Nephron (organoid): ENCODE data around the gene ROPN1L.
A peak's percentile ranks its signal among the peaks of the same experiment; 100 is the strongest.

Experiments
- H3K27ac Mint-ChIP-seq, 3 experiments: 2 replicates each; pipeline ENCODE4 v1.8.0; 2020; ENCODE audit warnings: mixed read lengths in 3 of 3, mild to moderate bottlenecking in 2 of 3, moderate library complexity in 1 of 3
- H3K27me3 Mint-ChIP-seq: 2 replicates; pipeline ENCODE4 v1.8.0; 2021; ENCODE audit warnings: low read depth, mild to moderate bottlenecking, moderate library complexity, mixed read lengths
- H3K36me3 Mint-ChIP-seq: 2 replicates; pipeline ENCODE4 v1.8.0; 2020; ENCODE audit warnings: low read depth, mixed read lengths
- H3K4me1 Mint-ChIP-seq: 2 replicates; pipeline ENCODE4 v1.8.0; 2020; ENCODE audit warnings: mixed read lengths
- H3K4me3 Mint-ChIP-seq, 3 experiments: 2 replicates each; pipeline ENCODE4 v1.8.0; 2020; ENCODE audit warnings: mild to moderate bottlenecking in 3 of 3, mixed read lengths in 3 of 3, moderate library complexity in 2 of 3
- H3K9me3 Mint-ChIP-seq: 2 replicates; pipeline ENCODE4 v1.8.0; 2020; ENCODE audit warnings: mixed read lengths
- CTCF ChIP-seq, 3 experiments: fragments of 200-600 bp; sonication (generic); IDR thresholded peaks; one replicate each; pipeline ENCODE4 v1.5.0; 2021; ENCODE audit warnings: antibody characterized with exemption in 3 of 3; ENCODE audit not compliant: unreplicated experiment in 3 of 3

ROPN1L gene

GRCh38 chr5:10467281-10468198, 25.9 kb downstream of the ROPN1L start:
- no peak for TF ChIP-seq CTCF (IDR thresholded peaks at IDR 0.05; ENCODE audit: unreplicated experiment in 3 of 3)
- H3K4me1 Mint-ChIP-seq = peaks cover 20% of the 10 kb centered on the region
- no peaks in the 10 kb centered on the region for H3K36me3 Mint-ChIP-seq
- H3K4me3 Mint-ChIP-seq = no peak overlapping the region
- H3K9me3 Mint-ChIP-seq = no peaks in the 10 kb centered on the region
- peaks cover 19% of the 10 kb centered on the region for H3K27me3 Mint-ChIP-seq
- peak overlapping the region in 2 of 3 experiments; percentile 25 to 29 for H3K27ac Mint-ChIP-seq

GRCh38 chr5:10468256-10468655, 26.6 kb downstream of the ROPN1L start:
- Mint-ChIP-seq H3K27ac (peak overlapping the region in 1 of 3 experiments; percentile 25), H3K9me3 (peaks cover 2% of the 10 kb centered on the region), H3K4me1 (peaks cover 20% of the 10 kb centered on the region), H3K4me3 (no peak overlapping the region), H3K27me3 (peaks cover 22% of the 10 kb centered on the region), H3K36me3 (no peaks in the 10 kb centered on the region)
- no peak for TF ChIP-seq CTCF (IDR thresholded peaks at IDR 0.05; ENCODE audit: unreplicated experiment in 3 of 3)

GRCh38 chr5:10469253-10470050, 27.8 kb downstream of the ROPN1L start:
- Mint-ChIP-seq H3K36me3 (no peaks in the 10 kb centered on the region), H3K4me1 (peaks cover 20% of the 10 kb centered on the region), H3K27ac (peak overlapping the region in 1 of 3 experiments; percentile 71)

GRCh38 chr5:10470669-10471068, 29.0 kb downstream of the ROPN1L start:
- H3K9me3 Mint-ChIP-seq = peaks cover 12% of the 10 kb centered on the region
- no peaks in the 10 kb centered on the region for H3K36me3 Mint-ChIP-seq
- H3K27me3 Mint-ChIP-seq = peaks cover 26% of the 10 kb centered on the region
- H3K4me3 Mint-ChIP-seq = no peak overlapping the region
- H3K4me1 Mint-ChIP-seq = peaks cover 20% of the 10 kb centered on the region
- no peak overlapping the region for H3K27ac Mint-ChIP-seq
- TF ChIP-seq CTCF (IDR thresholded peaks at IDR 0.05; ENCODE audit: unreplicated experiment in 3 of 3) = no peak

More at GRCh38 chr5:10469253-10470050, 27.8 kb downstream of the ROPN1L start:
- no peak overlapping the region for H3K4me3 Mint-ChIP-seq
- peaks cover 24% of the 10 kb centered on the region for H3K27me3 Mint-ChIP-seq
- peaks cover 3% of the 10 kb centered on the region for H3K9me3 Mint-ChIP-seq
- TF ChIP-seq CTCF (IDR thresholded peaks at IDR 0.05; ENCODE audit: unreplicated experiment in 3 of 3) = no peak

GRCh38 chr5:10471677-10472076, 30.0 kb downstream of the ROPN1L start:
- no peak for TF ChIP-seq CTCF (IDR thresholded peaks at IDR 0.05; ENCODE audit: unreplicated experiment in 3 of 3)
- Mint-ChIP-seq H3K27ac (no peak overlapping the region), H3K36me3 (no peaks in the 10 kb centered on the region), H3K4me3 (no peak overlapping the region), H3K27me3 (peaks cover 19% of the 10 kb centered on the region), H3K9me3 (peaks cover 21% of the 10 kb centered on the region), H3K4me1 (peaks cover 25% of the 10 kb centered on the region)
